ENCODE results near the gene OR4X1.

DNA sequence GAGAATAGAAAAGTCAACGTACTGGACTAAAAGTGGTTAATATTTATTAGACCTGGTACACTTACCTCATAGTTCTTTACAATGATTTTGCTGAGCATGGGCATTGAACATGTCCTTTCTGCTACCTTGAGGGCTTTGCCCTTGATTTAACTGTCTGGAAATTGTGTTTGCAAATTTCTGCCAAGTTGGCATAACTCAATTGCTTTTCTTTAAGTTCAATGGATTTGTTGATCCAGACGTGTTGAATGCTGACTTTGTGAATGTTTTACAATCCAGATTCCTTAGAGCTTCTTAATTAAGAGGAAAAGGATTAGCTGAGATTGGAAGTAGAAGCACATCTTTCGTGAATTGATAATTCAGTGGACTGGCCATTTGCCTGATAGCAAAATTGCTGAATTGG, 25.9 kb upstream of the OR4X1 start:
- TF ChIP-seq, protein P1, sequence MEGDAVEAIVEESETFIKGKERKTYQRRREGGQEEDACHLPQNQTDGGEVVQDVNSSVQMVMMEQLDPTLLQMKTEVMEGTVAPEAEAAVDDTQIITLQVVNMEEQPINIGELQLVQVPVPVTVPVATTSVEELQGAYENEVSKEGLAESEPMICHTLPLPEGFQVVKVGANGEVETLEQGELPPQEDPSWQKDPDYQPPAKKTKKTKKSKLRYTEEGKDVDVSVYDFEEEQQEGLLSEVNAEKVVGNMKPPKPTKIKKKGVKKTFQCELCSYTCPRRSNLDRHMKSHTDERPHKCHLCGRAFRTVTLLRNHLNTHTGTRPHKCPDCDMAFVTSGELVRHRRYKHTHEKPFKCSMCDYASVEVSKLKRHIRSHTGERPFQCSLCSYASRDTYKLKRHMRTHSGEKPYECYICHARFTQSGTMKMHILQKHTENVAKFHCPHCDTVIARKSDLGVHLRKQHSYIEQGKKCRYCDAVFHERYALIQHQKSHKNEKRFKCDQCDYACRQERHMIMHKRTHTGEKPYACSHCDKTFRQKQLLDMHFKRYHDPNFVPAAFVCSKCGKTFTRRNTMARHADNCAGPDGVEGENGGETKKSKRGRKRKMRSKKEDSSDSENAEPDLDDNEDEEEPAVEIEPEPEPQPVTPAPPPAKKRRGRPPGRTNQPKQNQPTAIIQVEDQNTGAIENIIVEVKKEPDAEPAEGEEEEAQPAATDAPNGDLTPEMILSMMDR (IDR thresholded peaks at IDR 0.05; ENCODE audit: low read depth, low read length, poor library complexity, severe bottlenecking), result no peak
- no peak for TF ChIP-seq EZH2phosphoT487 (IDR thresholded peaks at IDR 0.05; ENCODE audit: borderline replicate concordance, low read length)

Measured in DOHH2 (cell line).